HG03571 (cell line): Measurements from ENCODE around the gene HRAS.
"Not testable (repeated sequence)": the region's sequence is repeated elsewhere in the genome, so short reads cannot be mapped to it uniquely, and the experiment has no call there.

Experiments used
- ATAC-seq: cut with Tn5 transposase; IDR thresholded peaks from one replicate; pipeline ENCODE4 v1.9.1; 2021; ENCODE audit not compliant: unreplicated experiment

The HRAS gene

GRCh38 chr11:534396-535209 is 773 bp downstream of the HRAS start:
- peak; percentile 1 for ATAC-seq

DNA sequence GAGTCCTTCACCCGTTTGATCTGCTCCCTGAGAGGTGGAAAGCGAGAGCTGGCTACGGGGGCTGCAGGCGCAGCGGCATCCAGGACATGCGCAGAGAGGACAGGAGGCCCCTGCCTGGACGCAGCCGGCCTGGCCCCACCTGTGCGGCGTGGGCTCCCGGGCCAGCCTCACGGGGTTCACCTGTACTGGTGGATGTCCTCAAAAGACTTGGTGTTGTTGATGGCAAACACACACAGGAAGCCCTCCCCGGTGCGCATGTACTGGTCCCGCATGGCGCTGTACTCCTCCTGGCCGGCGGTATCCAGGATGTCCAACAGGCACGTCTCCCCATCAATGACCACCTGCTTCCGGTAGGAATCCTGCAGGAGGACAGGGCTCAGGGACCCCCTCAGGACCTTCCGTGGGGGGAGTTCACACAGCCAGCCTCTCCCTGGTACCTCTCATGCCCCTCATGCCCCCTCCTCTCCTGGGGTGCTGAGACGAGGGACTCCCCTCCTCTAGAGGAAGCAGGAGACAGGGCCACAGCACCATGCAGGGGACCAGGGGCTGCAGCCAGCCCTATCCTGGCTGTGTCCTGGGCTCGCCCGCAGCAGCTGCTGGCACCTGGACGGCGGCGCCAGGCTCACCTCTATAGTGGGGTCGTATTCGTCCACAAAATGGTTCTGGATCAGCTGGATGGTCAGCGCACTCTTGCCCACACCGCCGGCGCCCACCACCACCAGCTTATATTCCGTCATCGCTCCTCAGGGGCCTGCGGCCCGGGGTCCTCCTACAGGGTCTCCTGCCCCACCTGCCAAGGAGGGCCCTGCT is 1.6 kb downstream of the HRAS start:
- ATAC-seq: no peak

- ATAC-seq: no peak
These were observed 2.3 kb downstream of the HRAS start for GRCh38 chr11:532986-533585.

GRCh38 chr11:532527-532985 is 2.8 kb downstream of the HRAS start:
- no peak for ATAC-seq

DNA sequence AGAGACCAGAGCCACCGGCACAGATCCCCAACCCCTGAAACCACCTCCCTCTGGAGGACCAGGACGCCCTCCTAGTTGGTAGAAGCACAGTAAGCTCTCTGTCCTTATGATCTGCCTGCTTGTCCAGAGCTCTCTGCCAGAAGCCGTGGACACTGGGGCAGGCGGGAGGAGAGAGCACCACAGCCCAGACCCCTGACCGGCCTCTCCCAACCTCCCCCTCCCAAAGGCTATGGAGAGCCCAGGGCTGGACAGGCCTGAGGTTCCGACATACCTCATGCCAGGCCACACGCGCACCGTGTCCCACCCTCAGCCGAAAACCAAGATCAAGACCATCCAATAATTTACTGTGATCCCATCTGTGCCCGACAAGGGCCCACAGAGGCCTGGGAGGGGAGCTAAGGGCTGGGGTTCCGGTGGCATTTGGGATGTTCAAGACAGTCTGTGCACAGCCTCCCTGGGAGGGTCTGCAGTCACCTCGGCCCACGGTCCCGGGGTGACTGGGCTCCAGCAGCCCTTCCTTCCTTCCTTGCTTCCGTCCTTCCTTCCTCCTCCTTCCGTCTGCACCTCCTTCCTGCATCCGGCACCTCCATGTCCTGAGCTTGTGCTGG is 3.4 kb downstream of the HRAS start:
- ATAC-seq: no peak

- ATAC-seq: no peak
These were observed 4.2 kb downstream of the HRAS start for GRCh38 chr11:530960-531831.

DNA sequence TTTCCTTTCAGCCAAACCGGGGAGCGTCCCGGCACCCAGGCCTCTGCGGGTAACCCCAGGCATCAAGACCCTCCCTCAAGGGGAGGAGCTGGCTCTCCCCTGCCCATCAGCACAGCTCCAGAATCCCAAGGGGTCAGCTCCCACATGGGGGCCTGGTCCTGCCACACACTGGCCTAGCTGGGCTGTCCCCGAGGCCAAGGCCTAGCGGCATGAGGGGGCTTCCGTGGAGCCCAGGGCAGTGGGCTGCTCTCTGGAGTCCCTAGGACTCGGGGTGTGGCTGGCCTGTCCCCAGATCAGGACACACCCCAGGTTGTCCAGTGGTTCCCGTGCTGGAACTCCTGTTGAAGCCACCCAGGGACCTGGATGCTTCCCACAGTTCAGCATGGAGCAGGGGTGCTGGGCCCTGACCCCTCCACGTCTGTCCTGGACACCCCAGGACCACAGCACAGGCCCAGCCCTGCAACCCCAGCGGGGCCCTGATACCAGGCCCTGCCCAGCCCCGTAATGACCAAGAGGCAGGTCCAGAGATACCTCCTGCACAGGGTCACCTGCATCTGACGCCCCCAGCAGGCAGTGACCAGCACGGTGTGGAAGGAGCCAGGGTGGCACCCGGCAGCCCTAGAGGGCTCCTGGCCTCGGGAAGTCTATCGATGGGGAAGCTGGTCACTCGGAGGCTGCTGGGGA is 5.5 kb downstream of the HRAS start:
- ATAC-seq: no peak

GRCh38 chr11:528815-529727 is 6.3 kb downstream of the HRAS start:
- no peak for ATAC-seq

DNA sequence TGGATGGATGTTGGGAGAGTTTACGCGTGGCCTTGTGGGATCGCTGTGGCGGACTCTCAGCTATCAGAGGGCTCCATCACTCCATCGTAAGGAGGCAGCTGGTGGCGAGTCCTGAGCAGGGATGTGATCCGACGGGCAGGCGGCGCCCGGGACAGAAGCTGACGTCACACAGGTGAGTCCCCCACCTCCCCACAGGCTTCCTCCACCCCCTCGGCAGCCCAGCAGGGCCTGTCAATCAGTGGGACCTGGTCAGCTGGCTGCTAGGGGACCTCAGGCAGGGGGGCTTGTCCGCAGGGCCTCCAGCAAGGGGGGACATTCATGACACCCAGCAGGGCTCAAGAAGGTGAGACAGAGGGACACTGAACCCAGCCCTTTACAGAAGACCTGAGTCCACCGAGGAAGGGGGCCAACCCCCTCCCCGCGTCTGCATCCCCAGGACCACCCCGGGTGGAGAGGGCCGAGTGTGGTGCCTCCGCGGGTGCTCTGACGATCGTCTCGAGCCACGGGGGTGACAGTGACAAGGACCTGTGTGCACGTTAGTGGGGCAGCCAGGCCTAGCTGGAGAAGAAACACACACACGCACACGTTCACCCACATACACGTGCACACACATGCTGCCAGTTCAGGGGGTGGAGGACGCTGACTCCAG is 7.1 kb downstream of the HRAS start:
- no peak for ATAC-seq

GRCh38 chr11:526192-526591 is 9.2 kb downstream of the HRAS start:
- ATAC-seq: no peak

DNA sequence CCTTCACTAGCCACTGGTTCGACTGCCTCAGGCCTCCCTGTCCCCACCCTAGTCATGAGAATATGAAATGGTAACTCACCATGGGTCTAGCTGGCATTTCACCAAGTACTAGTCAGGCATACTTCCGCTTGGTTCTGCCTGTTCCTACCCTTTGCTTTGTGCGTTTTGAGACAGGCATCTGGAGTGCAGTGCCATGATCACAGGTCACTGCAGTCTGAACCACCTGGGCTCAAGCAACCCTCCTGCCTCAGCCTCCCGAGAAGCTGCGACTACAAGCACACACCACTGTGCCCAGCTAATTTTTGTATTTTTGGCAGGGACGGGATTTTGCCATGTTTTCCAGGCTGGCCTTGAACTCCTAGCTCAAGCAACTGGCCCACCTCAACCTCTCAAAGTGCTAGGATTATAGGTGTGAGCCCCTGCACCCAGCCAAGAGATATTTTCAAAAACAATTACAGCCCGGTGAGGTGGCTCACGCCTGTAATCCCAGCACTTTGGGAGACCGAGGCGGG is 14.1 kb downstream of the HRAS start:
- no peak for ATAC-seq

DNA sequence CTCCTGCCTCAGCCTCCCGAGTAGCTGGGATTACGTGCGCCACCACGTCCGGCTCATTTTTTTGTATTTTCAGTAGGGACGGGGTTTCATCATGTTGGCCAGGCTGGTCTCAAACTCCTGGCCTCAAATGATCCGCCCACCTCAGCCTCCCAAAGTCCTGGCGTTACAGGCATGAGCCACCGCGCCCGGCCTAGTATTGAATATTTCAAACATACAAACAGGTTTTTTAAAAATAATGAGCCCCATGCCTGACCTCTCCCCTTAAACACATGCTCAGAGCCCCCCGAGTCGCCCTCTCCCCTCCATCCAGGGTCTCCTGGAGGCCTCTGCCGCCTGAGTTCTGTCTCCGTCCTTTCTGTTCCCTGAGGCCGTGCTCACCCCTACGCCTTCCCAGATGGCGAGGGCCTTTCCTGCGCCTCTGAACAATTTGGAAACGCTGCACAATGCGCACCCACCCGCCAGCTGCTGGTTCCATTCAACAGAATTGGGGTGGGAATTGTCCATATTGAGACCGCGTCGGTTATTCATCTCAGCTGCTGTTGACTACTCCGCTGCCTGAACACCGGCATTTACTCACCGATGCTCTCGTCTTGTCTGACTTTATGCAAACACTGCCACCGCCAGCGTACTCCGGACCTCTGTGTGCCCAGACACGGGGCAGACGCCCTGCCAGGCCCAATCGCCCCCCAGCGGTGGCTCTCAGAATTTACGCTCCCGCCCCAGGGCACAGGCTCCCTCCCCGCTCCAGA is 14.8 kb downstream of the HRAS start:
- no peak for ATAC-seq

GRCh38 chr11:518463-519202 is 16.7 kb downstream of the HRAS start:
- no peak for ATAC-seq

GRCh38 chr11:516918-517685 is 18.3 kb downstream of the HRAS start:
- not testable (repeated sequence) for ATAC-seq

GRCh38 chr11:516400-516799 is 19.0 kb downstream of the HRAS start:
- ATAC-seq: no peak

- no peak for ATAC-seq
These were observed 20.2 kb downstream of the HRAS start for GRCh38 chr11:515131-515530.
